ENCODE measurements around the gene FMN1. TPM values are rescaled to one million over a fixed set of nuclear protein-coding genes. Genes with fewer than 3 reads are reported as not detected.
A peak's percentile ranks its signal among the peaks of the same experiment; 100 is the strongest.

The FMN1 gene
- total and polyA plus RNA-seq, 10 of the 15 experiments (the other 5 are each of a cell fraction or from before 2014, with no cell fraction given) = 0.05 to 0.16 (median 0.08) TPM; not detected in 4

DNA sequence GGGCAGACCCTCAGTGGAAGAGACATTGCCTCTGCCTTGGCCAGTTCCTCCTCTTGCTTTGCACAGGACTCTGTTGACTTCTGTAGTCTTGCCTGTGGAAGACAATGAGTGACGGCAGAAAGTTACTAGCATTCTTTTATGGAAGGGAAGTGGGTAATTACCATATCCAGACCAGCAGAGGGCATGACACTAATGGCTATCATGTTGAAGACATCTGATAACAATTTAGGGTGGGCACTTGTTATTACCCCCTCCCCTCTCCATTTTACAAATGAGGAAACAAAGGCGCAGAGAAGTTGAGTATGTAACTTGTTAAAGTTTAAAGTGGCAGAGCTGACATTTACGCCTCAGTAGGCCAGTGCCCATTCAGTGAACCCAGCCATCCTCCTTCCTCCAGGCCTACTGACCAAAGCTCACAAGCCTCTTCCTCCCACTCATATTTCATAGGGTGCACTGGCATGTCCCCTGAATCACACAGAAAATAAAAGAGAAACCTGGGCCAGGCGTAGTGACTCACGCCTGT lies 48.2 kb upstream of the FMN1 start:
- no peaks in the 10 kb centered on the region for H3K9me3 ChIP-seq (replicated peaks; ENCODE audit: control insufficient read depth, insufficient read depth, low read length)
- BruUV-seq (replicated peaks) = no TSS peak
- intact Hi-C loops (cut with micrococcal nuclease; ENCODE audit: unreplicated experiment) = no loop called here
- DNase-seq (ENCODE audit: low read depth, low spot score) (no peak), ATAC-seq (peak; percentile 54), FAIRE-seq (peak; percentile 38)
- 18% methylated on average over 5 of the region's 5 CpGs for WGBS (ENCODE audit: insufficient coverage, insufficient replicate concordance, low lambda C conversion rate, missing lambda C conversion rate)
- no peak overlapping the region for H3K27ac ChIP-seq (ENCODE audit: control insufficient read depth, insufficient read depth)
- no peak overlapping the region for H3K9ac ChIP-seq (ENCODE audit: control insufficient read depth, insufficient read depth, low read length)
- H3K79me2 ChIP-seq (ENCODE audit: control insufficient read depth, insufficient read depth, low read length) = no peaks in the 10 kb centered on the region
- SMC1A ChIA-PET (ENCODE audit: uncharacterized antibody, unreplicated experiment) = interaction anchor here (0.7 to 1.2 kb wide), 2 partner anchors 458 to 479 kb away, joined by 3 read pairs; no protein-coding TSS in a partner anchor
- peaks cover 5% of the 10 kb centered on the region for H3K4me1 ChIP-seq (ENCODE audit: control insufficient read depth, insufficient read depth, low read length)
- no peak overlapping the region for H3K4me3 ChIP-seq
- CTCF ChIA-PET = interaction anchor here (1.1 kb wide), 1 partner anchor 8 kb away, joined by 4 read pairs; no protein-coding TSS in a partner anchor
- RAD21 ChIA-PET (ENCODE audit: unreplicated experiment) = interaction anchor here (0.9 kb wide), 1 partner anchor 17 kb away, joined by 3 read pairs; no protein-coding TSS in a partner anchor
- H4K20me1 ChIP-seq (ENCODE audit: control insufficient read depth, insufficient read depth) = no peaks in the 10 kb centered on the region
- in situ Hi-C loops (cut with MboI) = no loop called here
- POLR2A ChIA-PET = no interaction called here
- H2AFZ ChIP-seq (ENCODE audit: control insufficient read depth, low read depth, low read length) = no peak overlapping the region
- no peaks in the 10 kb centered on the region; a peak in 1 of 4 replicates for H3K27me3 ChIP-seq (replicated peaks in 1 of 2; ENCODE audit: control insufficient read depth in 2 of 2, insufficient read depth in 2 of 2, low read length in 1 of 2)
- no peaks in the 10 kb centered on the region for H3K36me3 ChIP-seq (ENCODE audit: control insufficient read depth in 2 of 2, insufficient read depth in 2 of 2, low read length in 1 of 2)
- no peak overlapping the region for H3K4me2 ChIP-seq (ENCODE audit: control insufficient read depth, insufficient read depth)
- TF ChIP-seq, protein P1, sequence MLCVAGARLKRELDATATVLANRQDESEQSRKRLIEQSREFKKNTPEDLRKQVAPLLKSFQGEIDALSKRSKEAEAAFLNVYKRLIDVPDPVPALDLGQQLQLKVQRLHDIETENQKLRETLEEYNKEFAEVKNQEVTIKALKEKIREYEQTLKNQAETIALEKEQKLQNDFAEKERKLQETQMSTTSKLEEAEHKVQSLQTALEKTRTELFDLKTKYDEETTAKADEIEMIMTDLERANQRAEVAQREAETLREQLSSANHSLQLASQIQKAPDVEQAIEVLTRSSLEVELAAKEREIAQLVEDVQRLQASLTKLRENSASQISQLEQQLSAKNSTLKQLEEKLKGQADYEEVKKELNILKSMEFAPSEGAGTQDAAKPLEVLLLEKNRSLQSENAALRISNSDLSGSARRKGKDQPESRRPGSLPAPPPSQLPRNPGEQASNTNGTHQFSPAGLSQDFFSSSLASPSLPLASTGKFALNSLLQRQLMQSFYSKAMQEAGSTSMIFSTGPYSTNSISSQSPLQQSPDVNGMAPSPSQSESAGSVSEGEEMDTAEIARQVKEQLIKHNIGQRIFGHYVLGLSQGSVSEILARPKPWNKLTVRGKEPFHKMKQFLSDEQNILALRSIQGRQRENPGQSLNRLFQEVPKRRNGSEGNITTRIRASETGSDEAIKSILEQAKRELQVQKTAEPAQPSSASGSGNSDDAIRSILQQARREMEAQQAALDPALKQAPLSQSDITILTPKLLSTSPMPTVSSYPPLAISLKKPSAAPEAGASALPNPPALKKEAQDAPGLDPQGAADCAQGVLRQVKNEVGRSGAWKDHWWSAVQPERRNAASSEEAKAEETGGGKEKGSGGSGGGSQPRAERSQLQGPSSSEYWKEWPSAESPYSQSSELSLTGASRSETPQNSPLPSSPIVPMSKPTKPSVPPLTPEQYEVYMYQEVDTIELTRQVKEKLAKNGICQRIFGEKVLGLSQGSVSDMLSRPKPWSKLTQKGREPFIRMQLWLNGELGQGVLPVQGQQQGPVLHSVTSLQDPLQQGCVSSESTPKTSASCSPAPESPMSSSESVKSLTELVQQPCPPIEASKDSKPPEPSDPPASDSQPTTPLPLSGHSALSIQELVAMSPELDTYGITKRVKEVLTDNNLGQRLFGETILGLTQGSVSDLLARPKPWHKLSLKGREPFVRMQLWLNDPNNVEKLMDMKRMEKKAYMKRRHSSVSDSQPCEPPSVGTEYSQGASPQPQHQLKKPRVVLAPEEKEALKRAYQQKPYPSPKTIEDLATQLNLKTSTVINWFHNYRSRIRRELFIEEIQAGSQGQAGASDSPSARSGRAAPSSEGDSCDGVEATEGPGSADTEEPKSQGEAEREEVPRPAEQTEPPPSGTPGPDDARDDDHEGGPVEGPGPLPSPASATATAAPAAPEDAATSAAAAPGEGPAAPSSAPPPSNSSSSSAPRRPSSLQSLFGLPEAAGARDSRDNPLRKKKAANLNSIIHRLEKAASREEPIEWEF (IDR thresholded peaks at IDR 0.05; ENCODE audit: insufficient replicate concordance, low read depth, low read length) = no peak
- TF ChIP-seq ATF7 (IDR thresholded peaks at IDR 0.05; ENCODE audit: low read depth) = no peak
- no peak for TF ChIP-seq PAX8 (IDR thresholded peaks at IDR 0.05)
- TF ChIP-seq JUNB (IDR thresholded peaks at IDR 0.05) = no peak
- TF ChIP-seq, protein P2, sequence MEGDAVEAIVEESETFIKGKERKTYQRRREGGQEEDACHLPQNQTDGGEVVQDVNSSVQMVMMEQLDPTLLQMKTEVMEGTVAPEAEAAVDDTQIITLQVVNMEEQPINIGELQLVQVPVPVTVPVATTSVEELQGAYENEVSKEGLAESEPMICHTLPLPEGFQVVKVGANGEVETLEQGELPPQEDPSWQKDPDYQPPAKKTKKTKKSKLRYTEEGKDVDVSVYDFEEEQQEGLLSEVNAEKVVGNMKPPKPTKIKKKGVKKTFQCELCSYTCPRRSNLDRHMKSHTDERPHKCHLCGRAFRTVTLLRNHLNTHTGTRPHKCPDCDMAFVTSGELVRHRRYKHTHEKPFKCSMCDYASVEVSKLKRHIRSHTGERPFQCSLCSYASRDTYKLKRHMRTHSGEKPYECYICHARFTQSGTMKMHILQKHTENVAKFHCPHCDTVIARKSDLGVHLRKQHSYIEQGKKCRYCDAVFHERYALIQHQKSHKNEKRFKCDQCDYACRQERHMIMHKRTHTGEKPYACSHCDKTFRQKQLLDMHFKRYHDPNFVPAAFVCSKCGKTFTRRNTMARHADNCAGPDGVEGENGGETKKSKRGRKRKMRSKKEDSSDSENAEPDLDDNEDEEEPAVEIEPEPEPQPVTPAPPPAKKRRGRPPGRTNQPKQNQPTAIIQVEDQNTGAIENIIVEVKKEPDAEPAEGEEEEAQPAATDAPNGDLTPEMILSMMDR (IDR thresholded peaks at IDR 0.05 in 2 of 3, conservative IDR thresholded peaks at IDR 0.05 in 1 of 3; ENCODE audit: control insufficient read depth in 2 of 3, extremely low read depth in 1 of 3, insufficient read depth in 1 of 3, low read depth in 3 of 3, low read length in 3 of 3) = peak; percentile 26 to 49 (median 43); a peak in 3 of 6 replicates
- TF ChIP-seq RUNX3 (IDR thresholded peaks at IDR 0.05; ENCODE audit: low read length) = no peak
- TF ChIP-seq SMC3 (IDR thresholded peaks at IDR 0.05; ENCODE audit: borderline replicate concordance, low read length) = peak; percentile 24; the same call in 1 of the 2 replicates
- TF ChIP-seq BACH1 (IDR thresholded peaks at IDR 0.05; ENCODE audit: borderline replicate concordance) = no peak
- no peak for TF ChIP-seq ZNF274 (IDR thresholded peaks at IDR 0.05; ENCODE audit: insufficient read depth, insufficient read length)
- TF ChIP-seq PAX5 (IDR thresholded peaks at IDR 0.05; ENCODE audit: borderline replicate concordance, low read depth, low read length) = no peak
- peak; percentile 9; the same call in 1 of the 2 replicates for TF ChIP-seq RAD21 (IDR thresholded peaks at IDR 0.05; ENCODE audit: insufficient read depth, low read depth, low read length)
- no peak for TF ChIP-seq NFIC (IDR thresholded peaks at IDR 0.05; ENCODE audit: low read depth, low read length)
- TF ChIP-seq MYB (IDR thresholded peaks at IDR 0.05; ENCODE audit: borderline replicate concordance, low read depth, low read length) = no peak
- TF ChIP-seq TCF7 (IDR thresholded peaks at IDR 0.05; ENCODE audit: borderline replicate concordance) = no peak
- no peak for TF ChIP-seq HSF1 (IDR thresholded peaks at IDR 0.05; ENCODE audit: low read depth, low read length)
- TF ChIP-seq CEBPB (IDR thresholded peaks at IDR 0.05; ENCODE audit: borderline replicate concordance in 1 of 2, low read depth in 2 of 2, low read length in 2 of 2) = no peak

Data from GM12878 (cell line).